H1 (cell line): ENCODE data around the gene POU5F1. TPM values are rescaled to one million over a fixed set of nuclear protein-coding genes. Genes with fewer than 3 reads are reported as not detected.

Experiments used
- CTCF ChIA-PET: fragments of 300-600 bp; sonication (Branson Sonifier 250); formaldehyde crosslinking; loops from one replicate; lab custom pipeline; 2021; ENCODE audit not compliant: partially characterized antibody; lab: Charles Lee
- POLR2A ChIA-PET: fragments of 300-600 bp; sonication (Branson Sonifier 250); formaldehyde crosslinking; loops from one replicate; lab custom pipeline; 2021; ENCODE audit warnings: inconsistent platforms; ENCODE audit not compliant: partially characterized antibody; lab: Charles Lee
- DNase-seq, 2 experiments: peaks; one replicate each; pipeline versions ENCODE4 v3.0.0 to v3.0.0-alpha.2; 2010 to 2022; ENCODE audit warnings: low spot score in 2 of 2, low read depth in 1 of 2, mixed read lengths in 1 of 2
- FAIRE-seq: peaks from 2 replicates; lab custom pipeline; 2011; peaks lifted over from hg19 to GRCh38; lab: Jason Lieb, UNC
- H2AFZ ChIP-seq: 2 replicates; pipeline ENCODE4 v1.8.1; 2012; ENCODE audit warnings: low read length, inconsistent platforms
- H2AK5ac ChIP-seq: 2 replicates; pipeline ENCODE4 v1.6.1; 2013; ENCODE audit warnings: low read depth, low read length
- H2BK120ac ChIP-seq: replicated peaks from 2 replicates; pipeline ENCODE3; 2013; ENCODE audit warnings: low read depth, low read length, inconsistent platforms
- H2BK12ac ChIP-seq: 2 replicates; pipeline ENCODE4 v1.6.1; 2013; ENCODE audit warnings: low read depth, low read length
- H2BK15ac ChIP-seq: 2 replicates; pipeline ENCODE4 v1.6.1; 2013; ENCODE audit warnings: low read length
- H2BK20ac ChIP-seq: 2 replicates; pipeline ENCODE4 v1.6.1; 2013; ENCODE audit warnings: low read length
- H2BK5ac ChIP-seq: 2 replicates; pipeline ENCODE4 v1.6.1; 2013; ENCODE audit warnings: low read depth, low read length
- H3K14ac ChIP-seq: 2 replicates; pipeline ENCODE4 v1.6.1; 2013; ENCODE audit warnings: inconsistent platforms; ENCODE audit not compliant: insufficient read length
- H3K18ac ChIP-seq: 2 replicates; pipeline ENCODE4 v1.6.1; 2013; ENCODE audit warnings: low read length; ENCODE audit errors: extremely low read depth
- H3K23ac ChIP-seq: 2 replicates; pipeline ENCODE4 v1.6.1; 2013; ENCODE audit warnings: inconsistent platforms; ENCODE audit not compliant: insufficient read length
- H3K23me2 ChIP-seq: 2 replicates; pipeline ENCODE4 v1.6.1; 2013; ENCODE audit warnings: low read depth, low read length
- H3K27ac ChIP-seq: 2 replicates; pipeline ENCODE4 v1.6.1; 2011; ENCODE audit warnings: low read depth, low read length, inconsistent platforms
- H3K27me3 ChIP-seq, 4 experiments: replicated peaks in 1 of 4; 1 replicate in 1 of 4; 2 replicates in 3 of 4; pipeline versions ENCODE4 v1.6.1 to v1.8.1; 2011 to 2013; ENCODE audit warnings: low read length in 3 of 4, mild to moderate bottlenecking in 3 of 4, inconsistent platforms in 2 of 4, mixed read lengths in 2 of 4, moderate library complexity in 1 of 4; ENCODE audit not compliant: control insufficient read depth in 3 of 4, insufficient read depth in 3 of 4; ENCODE audit errors: extremely low read depth in 1 of 4
- H3K36me3 ChIP-seq, 4 experiments: 2 replicates each; pipeline versions ENCODE4 v1.6.1 to v1.8.1; 2011 to 2013; ENCODE audit warnings: mild to moderate bottlenecking in 4 of 4, low read length in 3 of 4, moderate library complexity in 2 of 4, control low read depth in 1 of 4, inconsistent platforms in 1 of 4; ENCODE audit not compliant: insufficient read depth in 4 of 4, control insufficient read depth in 2 of 4
- H3K4ac ChIP-seq: replicated peaks from 2 replicates; pipeline ENCODE3; 2013; ENCODE audit warnings: low read length, low read depth, mixed read lengths, inconsistent platforms; ENCODE audit not compliant: insufficient read length
- H3K4me1 ChIP-seq, 4 experiments: replicated peaks in 1 of 4; 1 replicate in 1 of 4; 2 replicates in 3 of 4; pipeline versions ENCODE4 v1.6.1 to v1.8.1; 2011 to 2013; ENCODE audit warnings: low read length in 3 of 4, inconsistent platforms in 2 of 4, mixed read lengths in 1 of 4; ENCODE audit not compliant: insufficient read depth in 4 of 4, control insufficient read depth in 3 of 4
- H3K4me2 ChIP-seq, 2 experiments: 2 replicates each; pipeline versions ENCODE4 v1.6.1 to v1.8.1; 2011 to 2013; ENCODE audit warnings: low read depth in 2 of 2, low read length in 2 of 2, control low read depth in 1 of 2, inconsistent platforms in 1 of 2, mild to moderate bottlenecking in 1 of 2; ENCODE audit not compliant: insufficient read depth in 1 of 2
- H3K4me3 ChIP-seq, 4 experiments: fragments of 200-600, 300-600 bp in 1 of 4; sonication (generic), shearing (Covaris generic), sonication (Bioruptor Twin) in 1 of 4; 2 replicates each; pipeline versions ENCODE4 v1.5.1 to v1.8.1; 2011 to 2016; ENCODE audit warnings: low read length in 4 of 4, low read depth in 3 of 4, control low read depth in 2 of 4, inconsistent platforms in 2 of 4, mild to moderate bottlenecking in 2 of 4, mixed read lengths in 1 of 4, moderate library complexity in 1 of 4; ENCODE audit not compliant: insufficient read depth in 2 of 4; ENCODE audit errors: extremely low read depth in 1 of 4
- H3K56ac ChIP-seq: replicated peaks from 2 replicates; pipeline ENCODE3; 2013; ENCODE audit warnings: low read depth, mild to moderate bottlenecking, mixed read lengths, low read length, inconsistent platforms; ENCODE audit not compliant: insufficient read length
- H3K79me1 ChIP-seq: 2 replicates; pipeline ENCODE4 v1.6.1; 2013; ENCODE audit warnings: low read depth, low read length, control low read depth
- H3K79me2 ChIP-seq, 2 experiments: 2 replicates each; pipeline versions ENCODE4 v1.6.1 to v1.8.1; 2012 to 2013; ENCODE audit warnings: low read length in 2 of 2, mild to moderate bottlenecking in 2 of 2, inconsistent platforms in 1 of 2; ENCODE audit not compliant: insufficient read depth in 2 of 2, control insufficient read depth in 1 of 2
- H3K9ac ChIP-seq, 4 experiments: replicated peaks in 1 of 4; 1 replicate in 1 of 4; 2 replicates in 3 of 4; pipeline versions ENCODE4 v1.6.1 to v1.8.1; 2011 to 2013; ENCODE audit warnings: low read depth in 3 of 4, low read length in 3 of 4, control low read depth in 2 of 4, mild to moderate bottlenecking in 2 of 4, moderate library complexity in 2 of 4, inconsistent platforms in 1 of 4; ENCODE audit errors: extremely low read depth in 1 of 4
- H3K9me3 ChIP-seq, 2 experiments: 2 replicates each; pipeline versions ENCODE4 v1.6.1 to v1.8.1; 2012 to 2013; ENCODE audit warnings: mild to moderate bottlenecking in 2 of 2, moderate library complexity in 2 of 2, control low read depth in 1 of 2, inconsistent platforms in 1 of 2, low read depth in 1 of 2, low read length in 1 of 2, mixed read lengths in 1 of 2; ENCODE audit not compliant: insufficient read depth in 2 of 2
- H4K20me1 ChIP-seq, 2 experiments: replicated peaks in 1 of 2; 2 replicates each; pipeline versions ENCODE3 to v1.8.1; 2011 to 2013; ENCODE audit warnings: inconsistent platforms in 2 of 2, low read length in 2 of 2, mild to moderate bottlenecking in 1 of 2; ENCODE audit not compliant: insufficient read depth in 2 of 2, control insufficient read depth in 1 of 2
- H4K5ac ChIP-seq: 2 replicates; pipeline ENCODE4 v1.6.1; 2013; ENCODE audit warnings: low read length, low read depth, mixed read lengths, inconsistent platforms; ENCODE audit not compliant: insufficient read length
- H4K8ac ChIP-seq: 2 replicates; pipeline ENCODE4 v1.8.0; 2013; ENCODE audit warnings: mild to moderate bottlenecking, moderate library complexity, low read length, inconsistent platforms; ENCODE audit not compliant: insufficient read depth; ENCODE audit errors: extremely low read depth
- H4K91ac ChIP-seq: replicated peaks from 2 replicates; pipeline ENCODE3; 2013; ENCODE audit warnings: low read length, mixed read lengths, inconsistent platforms; ENCODE audit not compliant: insufficient read length
- EGR1 ChIP-seq: IDR thresholded peaks from 2 replicates; pipeline ENCODE4 v1.6.1; 2011; ENCODE audit warnings: low read depth, low read length, borderline replicate concordance
- EP300 ChIP-seq, 2 experiments: IDR thresholded peaks; 1 replicate in 1 of 2; 2 replicates in 1 of 2; pipeline ENCODE4 v1.6.1; 2011 to 2012; ENCODE audit warnings: low read depth in 2 of 2, low read length in 2 of 2, mild to moderate bottlenecking in 2 of 2, borderline replicate concordance in 1 of 2, inconsistent platforms in 1 of 2, moderate library complexity in 1 of 2
- KDM4A ChIP-seq: IDR thresholded peaks from one replicate; pipeline ENCODE4 v1.7.1; 2012; ENCODE audit warnings: low read depth, mild to moderate bottlenecking, moderate library complexity, low read length, inconsistent platforms; ENCODE audit not compliant: severe bottlenecking
- WGBS, 2 experiments: shearing (Covaris generic) in 1 of 2; methylation state at CpG; one replicate each; pipeline versions ENCODE4 v1.1.6 to v1.1.7; 2013 to 2015; ENCODE audit warnings: low lambda C conversion rate in 2 of 2, mixed read lengths in 2 of 2, inconsistent platforms in 1 of 2, low coverage in 1 of 2, missing lambda C conversion rate in 1 of 2; ENCODE audit not compliant: insufficient replicate concordance in 2 of 2, insufficient coverage in 1 of 2, insufficient read length in 1 of 2; ENCODE audit errors: extremely low coverage in 1 of 2, missing lambda C conversion rate in 1 of 2; 5-methylcytosine and 5-hydroxymethylcytosine counted together
- polyA plus RNA-seq, 7 experiments: library from polyadenylated mRNA; depleted of rRNA in 3 of 7; stranded (reverse) in 5 of 7; unstranded in 2 of 7; fragments of >200 nt in 5 of 7; fragments of 200-250 nt in 2 of 7; gene quantifications; 1 replicate in 5 of 7; 2 replicates in 1 of 7; 4 replicates in 1 of 7; pipeline versions ENCODE4 v1.2.1 to v1.2.3, GENCODE V29; 2011 to 2013; ENCODE audit warnings: missing spikeins in 2 of 7, mixed read lengths in 2 of 7
- total RNA-seq: library from RNA; stranded (reverse); fragmentation: NEBNext Ultra II Directional; extraction: Animal tissue kit (Norgen Biotek cat#: 25700); gene quantifications from 2 replicates; pipeline ENCODE4 v1.2.1, GENCODE V29; 2021
- TF ChIP-seq, protein P1 (sequence below): IDR thresholded peaks from 2 replicates; pipeline ENCODE4 v1.6.1; 2011; ENCODE audit warnings: low read length, improper control_type of control experiment

The POU5F1 gene
- total and polyA plus RNA-seq, 2 of the 8 experiments (the other 6 are each of a cell fraction or from before 2014, with no cell fraction given) = 2,437 to 2,526 TPM

DNA sequence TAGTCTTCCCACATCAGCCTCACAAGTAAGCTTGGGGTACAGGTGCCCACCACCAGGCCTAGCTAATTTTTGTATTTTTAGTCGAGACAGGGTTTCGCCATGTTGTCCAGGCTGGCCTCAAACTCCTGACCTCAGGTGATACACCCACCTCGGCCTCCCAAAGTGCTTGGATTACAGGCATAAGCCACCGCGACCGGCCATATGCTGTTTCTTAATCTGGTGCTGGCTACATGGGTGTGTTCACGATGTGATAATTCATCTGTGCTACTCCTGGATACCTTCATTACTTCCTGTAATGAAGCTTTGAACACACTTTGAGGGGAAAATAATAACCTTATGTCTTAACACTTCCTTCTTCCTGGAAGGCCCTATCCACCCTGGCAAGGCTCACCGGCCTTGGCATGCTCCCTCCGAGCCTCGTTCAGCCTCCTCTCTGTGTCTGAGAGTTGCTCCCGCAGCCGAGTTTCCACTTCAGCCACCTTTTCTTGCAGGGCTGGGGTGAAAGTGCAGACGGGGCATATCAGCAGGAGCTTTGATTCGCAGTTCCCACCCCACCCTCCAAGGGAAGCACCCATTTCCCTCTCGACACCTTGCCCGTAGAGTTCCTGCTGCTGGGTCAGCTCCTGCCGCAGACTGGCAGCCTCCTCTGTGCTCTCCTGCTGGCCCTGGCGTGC, 26.0 kb downstream of the POU5F1 start:
- H3K27me3 ChIP-seq = no peaks in the 10 kb centered on the region
- no peak overlapping the region for H2BK20ac ChIP-seq
- no peak overlapping the region for H3K27ac ChIP-seq
- TF ChIP-seq EGR1 = no peak
- TF ChIP-seq KDM4A = no peak
- TF ChIP-seq EP300 (IDR thresholded peaks at IDR 0.05; ENCODE audit: borderline replicate concordance in 1 of 2, low read depth in 2 of 2, low read length in 2 of 2) = no peak
- TF ChIP-seq, protein P1, sequence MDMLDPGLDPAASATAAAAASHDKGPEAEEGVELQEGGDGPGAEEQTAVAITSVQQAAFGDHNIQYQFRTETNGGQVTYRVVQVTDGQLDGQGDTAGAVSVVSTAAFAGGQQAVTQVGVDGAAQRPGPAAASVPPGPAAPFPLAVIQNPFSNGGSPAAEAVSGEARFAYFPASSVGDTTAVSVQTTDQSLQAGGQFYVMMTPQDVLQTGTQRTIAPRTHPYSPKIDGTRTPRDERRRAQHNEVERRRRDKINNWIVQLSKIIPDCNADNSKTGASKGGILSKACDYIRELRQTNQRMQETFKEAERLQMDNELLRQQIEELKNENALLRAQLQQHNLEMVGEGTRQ = no peak
- TF ChIP-seq, all 59 proteins: peak for 0
- Histone ChIP-seq H3K56ac (no peak overlapping the region), H3K79me2 (no peaks in the 10 kb centered on the region), H3K4me3 (no peak overlapping the region), H3K79me1 (no peaks in the 10 kb centered on the region), H4K5ac (no peak overlapping the region), H2BK12ac (no peak overlapping the region), H3K36me3 (peaks cover 2 to 30% (median 6%) of the 10 kb centered on the region in 4 experiments; a peak in 5 of 8 replicates), H2BK120ac (no peak overlapping the region), H4K20me1 (peaks cover 0 to 1% of the 10 kb centered on the region in 2 experiments), H3K9me3 (no peaks in the 10 kb centered on the region), H3K9ac (no peak overlapping the region), H4K91ac (no peak overlapping the region), H3K4me1 (peaks cover 0 to 12% (median 6%) of the 10 kb centered on the region in 4 experiments; a peak in 5 of 7 replicates), H2AK5ac (no peak overlapping the region), H3K4me2 (no peak overlapping the region), H3K14ac (no peak overlapping the region), H2AFZ (no peak overlapping the region), H3K4ac (no peak overlapping the region), H2BK5ac (no peak overlapping the region), H3K23ac (no peak overlapping the region), H2BK15ac (no peak overlapping the region), H3K18ac (no peak overlapping the region), H3K23me2 (no peaks in the 10 kb centered on the region; the same call in 1 of the 2 replicates), H4K8ac (no peak overlapping the region)
- no peak for FAIRE-seq
- 93% methylated on average over 18 of the region's 18 CpGs; no CpG with 5 or more reads in 1 of the 2 experiments for WGBS, 2 experiments
- ChIA-PET POLR2A (interaction anchor here (0.6 to 68.5 kb wide), 3 partner anchors 3 to 444 kb away, joined by 4 to 2251 read pairs (median 2251); partner anchors contain the start of genes CCHCR1, CDSN, POU5F1 and PSORS1C1), CTCF (interaction anchor here (0.6 to 16.4 kb wide), 5 partner anchors 11 to 53 kb away, joined by 3 to 170 read pairs (median 4); no protein-coding TSS in a partner anchor)
- no peak for DNase-seq
